HG03135 (cell line): ENCODE data around the gene MRAP.

Source experiments
- ATAC-seq: cut with Tn5 transposase; IDR thresholded peaks from one replicate; pipeline ENCODE4 v1.9.1; 2021; ENCODE audit warnings: mild to moderate bottlenecking, moderate library complexity; ENCODE audit not compliant: unreplicated experiment

Gene MRAP

DNA sequence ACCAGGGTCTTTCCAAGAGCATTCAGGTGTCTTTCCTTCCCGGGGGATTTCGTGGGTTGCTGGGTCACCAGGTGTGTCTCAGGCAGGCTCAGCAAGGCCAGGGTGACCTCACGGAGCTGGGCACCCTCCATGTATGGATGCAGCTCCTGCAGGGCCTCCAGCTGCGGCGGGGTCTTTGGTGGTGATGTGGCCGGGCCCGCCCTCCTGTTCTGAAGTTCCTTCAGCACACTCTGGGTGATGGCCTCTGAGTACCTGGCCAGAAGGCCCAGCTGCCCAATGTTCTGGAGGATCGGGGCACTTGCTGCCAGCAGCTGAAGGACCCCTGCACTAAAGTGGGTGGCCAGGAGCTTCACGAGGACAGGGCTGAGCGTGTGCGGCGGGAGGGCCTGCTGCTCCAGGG is 48.7 kb downstream of the MRAP start:
- ATAC-seq: no peak

- ATAC-seq: no peak
These were observed 49.3 kb downstream of the MRAP start for GRCh38 chr21:32347977-32348376.

DNA sequence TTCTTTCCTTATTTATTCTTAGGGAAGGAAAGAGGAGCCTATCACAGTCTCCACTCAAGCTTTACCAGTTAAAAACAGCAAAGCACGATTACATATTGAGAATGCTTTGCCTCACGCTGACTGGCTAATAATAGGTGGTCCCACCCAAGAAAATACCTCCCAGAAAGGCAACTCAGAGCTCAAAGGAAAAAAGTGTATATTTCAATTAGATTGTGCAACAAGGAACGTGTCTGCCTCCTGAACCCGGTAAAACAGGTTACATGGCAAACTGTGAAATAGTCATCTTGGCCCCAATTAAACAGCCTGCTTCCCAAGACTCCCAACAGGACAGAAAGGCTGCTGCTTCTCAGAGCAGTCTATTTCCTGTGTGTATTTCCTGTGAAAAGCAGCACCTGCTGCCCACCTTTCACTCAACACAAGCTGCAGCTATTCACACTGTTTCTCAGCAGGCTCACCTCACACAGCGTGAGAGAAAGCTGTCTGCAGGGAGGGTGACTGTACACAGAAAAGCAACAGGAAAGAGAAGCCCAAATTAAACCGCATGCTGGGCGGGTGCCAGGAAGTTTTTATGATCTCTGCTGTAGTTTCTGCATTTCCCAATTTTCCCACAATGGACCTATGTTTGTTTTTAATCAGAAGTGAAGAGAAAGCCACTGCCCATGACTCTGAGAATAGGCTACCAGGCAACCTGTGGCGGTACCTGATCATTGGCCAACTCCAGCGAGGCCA is 50.1 kb downstream of the MRAP start:
- ATAC-seq: no peak

DNA sequence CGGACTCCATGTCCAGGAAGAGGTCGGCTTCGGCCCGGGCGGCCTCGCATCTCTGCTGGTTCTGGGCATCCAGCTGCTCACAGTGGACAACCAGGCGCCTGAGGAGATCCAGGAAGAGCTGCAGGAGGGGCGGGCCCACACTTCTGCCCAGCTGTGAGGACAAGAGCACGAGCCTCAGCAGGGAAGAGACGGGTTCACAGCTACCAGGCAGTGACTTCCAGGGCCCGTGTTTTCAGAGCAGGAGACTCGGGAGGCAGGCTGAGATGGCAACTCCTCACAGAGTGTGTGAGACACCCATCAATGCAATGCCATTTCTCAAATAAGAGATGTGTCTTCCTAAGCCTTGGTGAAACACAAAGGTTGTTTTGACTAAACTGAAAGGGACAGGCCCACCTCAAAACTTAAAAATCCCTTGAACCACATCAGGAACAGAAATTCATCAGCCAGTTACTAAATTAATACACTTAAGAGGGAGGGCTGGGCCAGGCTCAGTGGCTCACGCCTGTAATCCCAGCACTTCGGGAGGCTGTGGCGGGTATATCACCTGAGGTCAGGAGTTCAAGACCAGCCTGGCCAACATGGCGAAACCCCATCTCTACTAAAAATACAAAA is 50.8 kb downstream of the MRAP start:
- ATAC-seq: no peak

DNA sequence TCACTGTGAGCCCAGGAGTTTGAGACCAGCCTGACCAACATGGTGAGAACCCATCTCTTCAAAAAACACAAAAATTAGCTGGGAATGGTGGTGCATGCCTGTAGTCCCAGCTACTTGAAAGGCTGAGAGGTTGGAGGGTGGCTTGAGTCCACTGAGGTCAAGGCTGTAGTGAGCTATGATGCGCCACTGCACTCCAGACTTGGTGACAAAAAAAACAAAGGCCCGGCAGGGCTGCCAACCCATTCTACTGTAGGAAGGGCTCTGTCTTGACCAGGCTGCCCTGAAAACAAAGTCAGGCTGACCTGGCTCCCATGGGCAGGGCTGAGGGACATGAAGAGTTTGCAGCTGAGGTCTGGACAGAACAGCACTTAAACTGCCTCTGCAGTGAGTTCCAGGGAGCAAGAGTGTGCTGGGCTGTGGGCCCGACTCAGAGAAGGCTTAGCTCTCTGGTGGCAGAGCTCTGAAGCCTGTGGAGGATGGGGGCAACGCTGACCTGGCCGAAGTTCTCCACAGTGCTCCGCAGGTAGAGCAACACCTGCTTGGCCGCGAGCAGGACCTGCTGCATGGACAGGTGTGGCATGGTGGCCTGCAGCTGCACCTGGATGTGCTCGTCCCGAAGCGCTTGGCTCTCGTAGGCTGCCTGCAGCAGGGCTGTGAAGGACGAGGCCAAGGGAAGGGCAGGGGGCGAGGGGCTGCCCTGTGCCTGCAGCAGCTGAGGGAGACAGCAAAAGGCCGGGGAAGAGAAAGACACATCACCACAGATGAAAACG is 51.7 kb downstream of the MRAP start:
- ATAC-seq: no peak

DNA sequence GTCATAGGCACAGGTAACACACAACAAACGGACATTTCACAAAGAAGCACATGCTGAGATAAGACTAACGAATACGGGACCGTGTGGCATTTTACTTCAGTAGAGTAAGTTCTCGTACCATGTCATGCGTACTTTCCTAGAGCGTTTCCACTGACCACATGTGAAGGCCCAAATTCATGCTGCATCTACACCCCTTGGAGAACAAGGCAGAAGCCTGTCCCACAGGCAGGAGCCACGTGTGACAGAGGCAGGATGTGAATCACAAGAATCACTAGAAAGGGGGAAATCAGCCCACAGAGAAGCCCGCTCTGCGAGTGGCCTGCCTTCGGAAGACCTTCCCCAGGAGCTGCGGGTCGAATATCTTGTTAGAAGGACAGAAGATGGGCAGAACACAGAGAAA is 52.3 kb downstream of the MRAP start:
- ATAC-seq: no peak

DNA sequence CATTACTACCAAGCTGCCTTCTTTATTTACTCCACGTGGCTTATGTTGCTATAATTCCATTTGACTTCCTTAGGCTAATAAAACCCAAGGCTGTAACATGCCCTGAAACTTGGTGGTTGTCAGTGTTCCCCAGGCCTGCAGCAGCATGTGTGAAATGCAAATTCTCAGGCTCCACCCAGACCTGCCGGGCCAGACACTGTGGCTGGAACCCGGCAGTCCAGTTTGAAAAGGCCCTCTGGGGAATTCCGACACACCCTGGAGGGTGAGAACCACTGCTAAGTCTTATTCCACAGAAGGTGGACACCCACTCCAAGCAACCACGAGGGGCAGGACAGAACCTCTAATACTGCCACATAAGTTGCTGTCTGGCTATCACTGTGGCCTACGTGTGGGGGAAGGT is 52.8 kb downstream of the MRAP start:
- no peak for ATAC-seq

DNA sequence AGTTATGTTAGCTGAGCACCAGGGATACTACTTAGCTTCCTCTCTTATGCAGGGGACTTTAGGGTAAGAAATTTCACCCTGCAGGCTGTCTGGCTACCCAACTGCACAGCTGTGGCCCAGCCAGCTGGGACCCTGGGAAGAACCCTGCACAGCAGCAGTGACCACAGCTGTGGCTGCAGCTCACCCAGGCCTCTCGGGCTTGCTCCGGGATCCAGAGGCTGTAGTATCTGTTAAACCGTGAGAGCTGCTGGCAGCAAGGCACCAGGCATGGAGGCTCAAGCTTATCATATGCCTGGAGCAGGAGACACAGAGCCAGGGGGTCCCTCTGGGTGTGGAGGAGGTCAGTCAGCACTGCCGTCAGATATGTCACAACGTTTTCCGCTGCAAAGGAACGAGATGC is 53.9 kb downstream of the MRAP start:
- no peak for ATAC-seq

- no peak for ATAC-seq
These were observed 54.5 kb downstream of the MRAP start for GRCh38 chr21:32353002-32353711.

GRCh38 chr21:32356874-32357395 is 58.3 kb downstream of the MRAP start:
- no peak for ATAC-seq

GRCh38 chr21:32359719-32360260 is 61.1 kb downstream of the MRAP start:
- no peak for ATAC-seq

GRCh38 chr21:32360401-32360975 is 61.8 kb downstream of the MRAP start:
- no peak for ATAC-seq
